Posterior vena cava (tissue), 2 donors: ENCODE data around the gene TAF1A. TPM values are rescaled to one million over a fixed set of nuclear protein-coding genes. Genes with fewer than 3 reads are reported as not detected.
"Not testable (repeated sequence)": the region's sequence is repeated elsewhere in the genome, so short reads cannot be mapped to it uniquely, and the experiment has no call there.

Experiments
- DNase-seq: peaks from one replicate; pipeline ENCODE4 v3.0.0-alpha.2; 2020; ENCODE audit warnings: low spot score
- intact Hi-C, 2 donors: fragments of 100-400 bp; cut with DNase I; formaldehyde crosslinking; loops; one replicate each; pipeline versions ENCODE4 v1.14.1 to v1.14.2; 2022 to 2023
- total RNA-seq, 2 donors: library from RNA; stranded (reverse); fragmentation: NEBNext Ultra II Directional; extraction: Animal tissue kit (Norgen Biotek cat#: 25700); gene quantifications; one replicate each; pipeline ENCODE4 v1.2.1, GENCODE V29; 2021
- donor health status: DM: yes; HTN: yes; CAD: no.
- donor health status: DM: yes; HTN: yes; CAD: no.

Gene TAF1A
- total RNA-seq, 2 donors from 2014 or later: 6.1 to 9.0 TPM

DNA sequence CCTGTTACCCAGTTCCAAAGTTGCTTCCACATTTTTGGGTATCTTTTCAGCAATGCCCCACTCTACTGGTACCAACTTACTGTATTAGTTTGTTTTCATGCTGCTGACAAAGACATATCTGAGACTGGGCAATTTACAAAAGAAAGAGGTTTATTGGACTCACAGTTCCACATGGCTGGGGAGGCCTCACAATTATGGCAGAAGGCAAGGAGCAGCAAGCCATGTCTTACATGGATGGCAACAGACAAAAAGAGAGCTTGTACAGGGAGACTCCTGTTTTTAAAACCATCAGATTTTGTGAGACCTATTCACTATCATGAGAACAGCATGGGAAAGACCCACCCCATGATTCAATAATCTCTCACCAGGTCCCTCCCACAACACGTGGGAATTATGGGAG, 19.4 kb upstream of the TAF1A start:
- DNase-seq, intact Hi-C loops: not testable (repeated sequence)

GRCh38 chr1:222606757-222607156, 17.0 kb upstream of the TAF1A start:
- no peak for DNase-seq
- intact Hi-C loops: no loop called here

DNA sequence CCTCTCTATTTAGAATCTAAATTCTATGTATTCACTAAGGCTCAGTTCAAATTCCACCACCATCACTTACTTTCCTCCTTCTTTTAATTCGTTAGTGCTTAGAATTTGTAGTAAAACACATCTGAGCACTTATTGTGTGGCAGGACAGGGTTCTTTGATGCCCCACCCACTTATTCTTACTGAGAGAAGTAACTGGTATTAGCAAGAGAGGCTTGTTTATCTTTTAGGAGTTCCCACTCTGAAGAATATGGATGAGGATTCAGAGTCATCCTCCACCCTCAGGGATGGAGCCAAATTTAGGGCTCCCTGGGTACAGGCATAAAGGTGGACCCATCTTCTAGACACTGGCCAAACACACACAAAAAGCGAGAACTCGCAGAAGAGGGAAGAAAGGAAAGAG, 11.5 kb upstream of the TAF1A start:
- intact Hi-C loops: no loop called here
- no peak for DNase-seq

- no peak for DNase-seq
- intact Hi-C loops: no loop called here
These were observed 10.5 kb upstream of the TAF1A start for GRCh38 chr1:222600281-222600680.

DNA sequence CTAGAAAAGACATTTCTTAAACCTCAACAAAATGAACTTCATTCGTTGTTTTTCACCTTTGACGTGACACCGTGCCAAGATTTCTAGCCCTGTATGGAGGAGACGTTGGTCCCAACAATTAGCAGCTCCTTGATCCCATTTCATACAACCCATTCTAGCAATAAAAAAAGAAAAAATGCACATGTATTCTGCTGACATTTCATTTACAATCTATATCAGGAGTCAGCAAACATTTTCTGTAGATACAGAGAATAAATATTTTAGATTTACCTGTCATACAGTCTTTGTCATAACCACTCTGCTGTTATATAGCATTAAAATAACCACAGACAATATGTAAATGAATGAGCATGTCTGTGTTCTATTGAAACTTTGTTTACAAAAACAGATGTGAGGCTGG, 7.0 kb upstream of the TAF1A start:
- intact Hi-C loops: no loop called here
- no peak for DNase-seq

DNA sequence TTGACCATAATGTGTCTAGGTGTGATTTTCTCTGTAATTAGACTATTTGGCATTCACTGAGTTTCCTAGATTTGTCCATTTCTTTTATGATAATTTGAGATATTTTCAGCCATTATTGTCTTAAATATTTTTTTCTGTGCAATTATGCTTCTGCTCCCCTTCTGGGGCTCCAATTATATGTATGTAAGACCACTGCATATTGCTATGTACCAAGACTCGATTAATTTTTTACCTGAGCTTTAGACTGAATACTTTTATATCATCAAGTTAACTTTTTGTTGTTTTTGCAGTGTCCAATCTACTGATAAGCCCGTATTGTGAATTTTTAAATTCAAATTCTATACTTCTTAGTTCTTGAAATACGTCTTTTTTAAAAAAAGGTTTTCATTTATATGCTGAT, 5.1 kb upstream of the TAF1A start:
- intact Hi-C loops: no loop called here
- no peak for DNase-seq

DNA sequence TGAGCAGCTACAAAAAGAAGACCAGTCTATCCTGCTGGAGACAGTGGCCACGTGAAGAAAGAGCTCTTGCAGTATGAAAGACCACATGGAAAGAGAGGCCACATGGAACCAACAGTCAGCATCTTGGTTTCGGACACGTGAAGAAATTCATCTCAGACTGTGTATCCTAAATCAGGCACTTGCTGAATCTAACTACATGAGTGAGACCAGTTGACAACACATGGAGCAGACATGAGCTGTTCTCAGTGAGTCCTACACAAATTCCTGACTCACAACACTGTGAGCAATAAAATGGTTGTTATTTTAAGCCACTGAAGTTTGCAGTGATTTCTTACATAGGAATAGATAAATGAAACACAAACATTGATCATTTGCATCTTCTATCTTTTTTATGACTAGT, 2.4 kb upstream of the TAF1A start:
- intact Hi-C loops: no loop called here
- DNase-seq: no peak

- DNase-seq: no peak
- intact Hi-C loops: loop anchor here in 1 of 2 donors (10.0 kb wide), 1 partner anchor 47 kb away; no protein-coding TSS in a partner anchor
These were observed 1.6 kb downstream of the TAF1A start for GRCh38 chr1:222588135-222588534.

DNA sequence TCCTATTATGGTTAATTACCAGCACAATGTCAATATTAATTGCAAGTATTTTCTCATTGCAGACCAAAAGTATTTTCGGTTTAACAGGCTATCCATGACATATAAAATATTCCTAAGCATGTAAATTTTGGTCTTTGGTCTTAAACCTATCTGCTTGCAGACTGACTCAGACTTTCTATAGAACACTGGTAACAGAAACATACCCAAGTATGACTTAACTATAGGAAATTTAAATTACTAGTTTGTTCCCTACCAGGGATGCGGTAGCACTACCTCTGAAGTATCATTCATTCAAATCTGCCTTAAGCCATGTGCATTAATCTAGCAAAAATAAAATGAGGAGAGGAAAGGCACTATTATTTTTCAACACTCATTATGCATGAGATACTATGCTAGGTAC, 2.9 kb downstream of the TAF1A start:
- DNase-seq: no peak
- intact Hi-C loops: loop anchor here in 1 of 2 donors (10.0 kb wide), 1 partner anchor 48 kb away; no protein-coding TSS in a partner anchor

GRCh38 chr1:222583079-222583478, 6.7 kb downstream of the TAF1A start:
- intact Hi-C loops: loop anchor here in 1 of 2 donors (10.0 kb wide), 1 partner anchor 52 kb away; no protein-coding TSS in a partner anchor
- DNase-seq: no peak

DNA sequence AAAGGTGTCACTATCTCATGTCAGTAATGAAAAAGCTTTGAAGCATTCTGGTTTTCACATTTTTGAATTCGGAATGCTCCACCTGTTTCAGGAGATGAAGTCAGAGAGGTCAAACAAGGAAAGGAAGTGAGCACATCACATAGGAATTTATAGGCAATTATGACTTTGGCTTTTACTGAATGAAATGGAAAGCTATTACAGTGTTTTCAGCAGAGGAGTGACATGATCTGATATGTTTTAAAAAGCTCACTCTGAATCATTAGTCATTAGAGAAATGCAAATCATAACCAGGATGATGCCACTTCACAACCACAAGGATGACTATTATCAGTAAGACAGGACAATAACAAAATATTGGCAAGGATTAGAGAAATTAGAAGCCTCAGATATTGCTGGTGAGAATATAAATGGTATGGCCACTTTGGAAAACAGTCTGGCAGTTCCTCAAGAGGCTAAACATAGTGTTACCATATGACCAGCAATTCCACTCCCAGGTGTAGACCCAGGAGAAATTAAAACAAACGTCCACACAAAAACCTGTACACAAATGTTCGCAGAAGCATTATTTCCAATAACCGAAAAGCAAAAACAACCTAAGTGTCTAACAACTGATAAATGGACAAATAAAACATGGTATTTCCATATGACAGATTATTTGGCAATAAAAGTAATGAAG, 7.5 kb downstream of the TAF1A start:
- DNase-seq: no peak
- intact Hi-C loops: loop anchor here in 1 of 2 donors (10.0 kb wide), 1 partner anchor 53 kb away; no protein-coding TSS in a partner anchor

- DNase-seq: no peak
- intact Hi-C loops: no loop called here
These were observed 10.4 kb downstream of the TAF1A start for GRCh38 chr1:222579316-222579715.

DNA sequence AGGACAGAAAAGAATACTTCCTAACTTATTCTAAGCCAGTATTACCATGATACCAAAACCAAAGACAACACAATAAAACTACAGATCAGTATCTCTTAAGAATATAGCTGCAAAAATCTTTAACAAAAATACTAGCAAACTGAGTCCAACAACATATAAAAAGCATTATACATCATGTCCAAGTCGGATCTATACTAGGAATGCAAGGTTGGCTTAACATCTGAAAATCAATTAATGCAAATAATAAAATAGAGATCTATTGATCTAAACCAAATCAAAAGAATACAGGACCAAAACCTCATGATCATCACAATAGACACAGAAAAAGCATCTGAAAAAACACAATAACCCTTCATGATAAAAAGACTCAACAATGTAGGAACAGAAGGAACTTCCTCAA, 18.9 kb downstream of the TAF1A start:
- intact Hi-C loops: no loop called here

GRCh38 chr1:222561656-222562055, 28.1 kb downstream of the TAF1A start:
- intact Hi-C loops: no loop called here
- no peak for DNase-seq

More for the DNA sequence above, 18.9 kb downstream of the TAF1A start:
- DNase-seq: no peak

- intact Hi-C loops: loop anchor here in 1 of 2 donors (10.0 kb wide), 1 partner anchor 1607 kb away; no protein-coding TSS in a partner anchor
- DNase-seq: no peak
These were observed 32.2 kb downstream of the TAF1A start for GRCh38 chr1:222557574-222557973.

- intact Hi-C loops: loop anchor here in 1 of 2 donors (10.0 kb wide), 1 partner anchor 1608 kb away; no protein-coding TSS in a partner anchor
These were observed 32.6 kb downstream of the TAF1A start for GRCh38 chr1:222557148-222557547.

GRCh38 chr1:222555992-222556615, 33.6 kb downstream of the TAF1A start:
- DNase-seq: no peak
- intact Hi-C loops: loop anchor here in 1 of 2 donors (10.0 kb wide), 1 partner anchor 1609 kb away; no protein-coding TSS in a partner anchor

More at GRCh38 chr1:222557148-222557547, 32.6 kb downstream of the TAF1A start:
- no peak for DNase-seq

- intact Hi-C loops: loop anchor here in 1 of 2 donors (10.0 kb wide), 1 partner anchor 1611 kb away; no protein-coding TSS in a partner anchor
These were observed 35.6 kb downstream of the TAF1A start for GRCh38 chr1:222554177-222554576.

DNA sequence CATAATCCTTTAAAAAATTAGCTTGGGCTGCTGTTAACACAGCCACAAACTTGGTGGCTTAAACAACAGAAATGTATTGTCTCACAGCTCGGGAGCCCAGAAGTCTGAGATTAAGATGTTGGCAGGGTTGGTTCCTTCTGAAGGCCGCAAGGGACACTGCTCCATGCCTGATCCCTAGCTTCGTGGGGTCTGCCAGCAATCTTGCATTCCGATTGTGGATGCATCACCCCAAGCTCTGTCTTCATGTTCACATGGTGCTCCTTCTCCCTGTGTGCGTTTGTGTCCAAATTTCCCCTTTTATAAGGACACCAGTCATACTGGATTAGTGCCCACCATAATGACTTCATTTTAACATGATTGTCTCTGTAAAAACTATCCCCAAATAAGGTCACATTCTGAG, 36.9 kb downstream of the TAF1A start:
- intact Hi-C loops: loop anchor here in 1 of 2 donors (10.0 kb wide), 1 partner anchor 1612 kb away; no protein-coding TSS in a partner anchor
- no peak for DNase-seq

More at GRCh38 chr1:222554177-222554576, 35.6 kb downstream of the TAF1A start:
- DNase-seq: no peak

GRCh38 chr1:222547944-222548671, 41.6 kb downstream of the TAF1A start, which contains the start of gene HHIPL2:
Gene HHIPL2, minus strand, starts transcription at chr1:222548104. Its CDS starts 60 bp downstream, at chr1:222548044.
- no peak for DNase-seq
- intact Hi-C loops: no loop called here
